DND-41 (cell line): ENCODE results near the gene ALPL.

Experiments
- EZH2 ChIP-seq: IDR thresholded peaks from 3 replicates; pipeline ENCODE4 v1.6.1; 2012; ENCODE audit warnings: borderline replicate concordance, low read depth, mild to moderate bottlenecking, moderate library complexity, low read length, inconsistent platforms; ENCODE audit not compliant: severe bottlenecking
- TF ChIP-seq, protein P1 (sequence below): IDR thresholded peaks from 2 replicates; pipeline ENCODE4 v1.5.1; 2012; ENCODE audit warnings: borderline replicate concordance, low read length, moderate library complexity, mild to moderate bottlenecking; ENCODE audit not compliant: poor library complexity, severe bottlenecking; ENCODE audit errors: extremely low read depth

GRCh38 chr1:21616372-21616771 is 107.1 kb downstream of the ALPL start:
- TF ChIP-seq, protein P1, sequence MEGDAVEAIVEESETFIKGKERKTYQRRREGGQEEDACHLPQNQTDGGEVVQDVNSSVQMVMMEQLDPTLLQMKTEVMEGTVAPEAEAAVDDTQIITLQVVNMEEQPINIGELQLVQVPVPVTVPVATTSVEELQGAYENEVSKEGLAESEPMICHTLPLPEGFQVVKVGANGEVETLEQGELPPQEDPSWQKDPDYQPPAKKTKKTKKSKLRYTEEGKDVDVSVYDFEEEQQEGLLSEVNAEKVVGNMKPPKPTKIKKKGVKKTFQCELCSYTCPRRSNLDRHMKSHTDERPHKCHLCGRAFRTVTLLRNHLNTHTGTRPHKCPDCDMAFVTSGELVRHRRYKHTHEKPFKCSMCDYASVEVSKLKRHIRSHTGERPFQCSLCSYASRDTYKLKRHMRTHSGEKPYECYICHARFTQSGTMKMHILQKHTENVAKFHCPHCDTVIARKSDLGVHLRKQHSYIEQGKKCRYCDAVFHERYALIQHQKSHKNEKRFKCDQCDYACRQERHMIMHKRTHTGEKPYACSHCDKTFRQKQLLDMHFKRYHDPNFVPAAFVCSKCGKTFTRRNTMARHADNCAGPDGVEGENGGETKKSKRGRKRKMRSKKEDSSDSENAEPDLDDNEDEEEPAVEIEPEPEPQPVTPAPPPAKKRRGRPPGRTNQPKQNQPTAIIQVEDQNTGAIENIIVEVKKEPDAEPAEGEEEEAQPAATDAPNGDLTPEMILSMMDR, result no peak
- no peak for TF ChIP-seq EZH2
